ENCODE results near the gene ITIH4. TPM values are rescaled to one million over a fixed set of nuclear protein-coding genes. Genes with fewer than 3 reads are reported as not detected.
A peak's percentile ranks its signal among the peaks of the same experiment; 100 is the strongest.

The ITIH4 gene
- total RNA-seq, 6 experiments from 2014 or later, result 1,573 to 4,137 (median 3,531) TPM

- H3K9me3 ChIP-seq, result no peaks in the 10 kb centered on the region
- DNase-seq (peak in 2 of 3 donors; percentile 50 to 52), ATAC-seq (no peak)
- TF ChIP-seq CTCF (IDR thresholded peaks at IDR 0.05) (no peak), POLR2A (IDR thresholded peaks at IDR 0.05) (no peak)
- intact Hi-C loops (cut with DNase I), result no loop called here
- 81% methylated on average over 15 of the region's 20 CpGs for WGBS (ENCODE audit: insufficient coverage, low coverage, low lambda C conversion rate, missing lambda C conversion rate)
- no peak overlapping the region for H3K4me3 ChIP-seq
- peaks cover 0 to 73% (median 27%) of the 10 kb centered on the region in 4 donors for H3K4me1 ChIP-seq
- H3K27ac ChIP-seq, result peak overlapping the region; percentile 67 to 96 (median 80)
- H3K36me3 ChIP-seq, result peaks cover 0 to 3% (median 0%) of the 10 kb centered on the region in 4 donors
- no peaks in the 10 kb centered on the region for H3K27me3 ChIP-seq
Observed at GRCh38 chr3:52843108-52843865, 12.8 kb upstream of the ITIH4 start.

GRCh38 chr3:52842424-52842823, 12.0 kb upstream of the ITIH4 start:
- H3K9me3 ChIP-seq, result no peaks in the 10 kb centered on the region
- no peak overlapping the region for H3K4me3 ChIP-seq
- H3K4me1 ChIP-seq, result peaks cover under 1 to 75% (median 27%) of the 10 kb centered on the region in 4 donors
- DNase-seq (peak; percentile 74 to 90 (median 86)), ATAC-seq (peak; percentile 49 to 69 (median 62))
- intact Hi-C loops (cut with DNase I), result no loop called here
- no peaks in the 10 kb centered on the region for H3K36me3 ChIP-seq
- TF ChIP-seq CTCF (IDR thresholded peaks at IDR 0.05) (no peak), POLR2A (IDR thresholded peaks at IDR 0.05) (peak; percentile 60)
- peak overlapping the region; percentile 6 to 96 (median 12) for H3K27ac ChIP-seq
- H3K27me3 ChIP-seq, result no peaks in the 10 kb centered on the region
- 0% methylated on average over 1 of the region's 7 CpGs for WGBS (ENCODE audit: insufficient coverage, low coverage, low lambda C conversion rate, missing lambda C conversion rate)

- no peak overlapping the region for H3K4me3 ChIP-seq
- no peak for TF ChIP-seq CTCF (IDR thresholded peaks at IDR 0.05)
- TF ChIP-seq POLR2A (IDR thresholded peaks at IDR 0.05), result no peak
- ATAC-seq (no peak), DNase-seq (peak in 1 of 3 donors; percentile 42)
- no peaks in the 10 kb centered on the region for H3K9me3 ChIP-seq
- intact Hi-C loops (cut with DNase I), result no loop called here
- no peaks in the 10 kb centered on the region for H3K27me3 ChIP-seq
- no peaks in the 10 kb centered on the region for H3K36me3 ChIP-seq
- 46% methylated on average over 5 of the region's 12 CpGs for WGBS (ENCODE audit: insufficient coverage, low coverage, low lambda C conversion rate, missing lambda C conversion rate)
- H3K4me1 ChIP-seq, result peaks cover 2 to 78% (median 27%) of the 10 kb centered on the region in 4 donors
- H3K27ac ChIP-seq, result peak overlapping the region in 2 of 3 donors; percentile 6 to 96
Observed at GRCh38 chr3:52841981-52842340, 11.5 kb upstream of the ITIH4 start.

- Histone ChIP-seq H3K4me1 (peaks cover 2 to 74% (median 27%) of the 10 kb centered on the region in 4 donors), H3K27ac (peak overlapping the region in 1 of 3 donors; percentile 96), H3K4me3 (no peak overlapping the region), H3K36me3 (peaks cover 0 to 2% (median 0%) of the 10 kb centered on the region in 4 donors), H3K27me3 (no peaks in the 10 kb centered on the region), H3K9me3 (no peaks in the 10 kb centered on the region)
- TF ChIP-seq POLR2A (IDR thresholded peaks at IDR 0.05), result no peak
- TF ChIP-seq CTCF (IDR thresholded peaks at IDR 0.05), result no peak
- ATAC-seq (no peak), DNase-seq (peak in 1 of 3 donors; percentile 46)
- WGBS (ENCODE audit: insufficient coverage, low coverage, low lambda C conversion rate, missing lambda C conversion rate), result 92% methylated on average over 5 of the region's 12 CpGs
- intact Hi-C loops (cut with DNase I), result no loop called here
Observed at GRCh38 chr3:52841211-52841980, 10.9 kb upstream of the ITIH4 start.
